Astrocyte (in vitro differentiated cells and primary cell): ENCODE results near the gene BOD1.

ENCODE experiments used
- CTCF ChIP-seq: IDR thresholded peaks from 2 replicates; pipeline ENCODE4 v1.5.1; 2011; ENCODE audit warnings: low read depth, mild to moderate bottlenecking, inconsistent platforms, low read length, moderate library complexity; ENCODE audit not compliant: insufficient read depth
- EZH2 ChIP-seq: IDR thresholded peaks from 2 replicates; pipeline ENCODE4 v1.6.1; 2012; ENCODE audit warnings: mild to moderate bottlenecking, low read length, inconsistent platforms; ENCODE audit not compliant: insufficient read depth

GRCh38 chr5:173563246-173563645 lies 53.2 kb downstream of the BOD1 start:
- TF ChIP-seq EZH2 (no peak), CTCF (no peak)
